IMR-90 (cell line): ENCODE data around the gene NUDCD3. TPM values are rescaled to one million over a fixed set of nuclear protein-coding genes. Genes with fewer than 3 reads are reported as not detected.

ENCODE experiments used
- ATAC-seq: fragments of 200-7000 bp; cut with Tn5 transposase; 2 replicates; pipeline ENCODE4 v1.9.1; 2020; ENCODE audit warnings: low read depth, mild to moderate bottlenecking, moderate library complexity
- BruUV-seq: library from RNA; stranded (reverse); fragments of 400-500 nt; replicated peaks from 2 replicates; lab custom pipeline; 2021; lab: Mats Ljungman, UMichigan
- CTCF ChIA-PET: fragments of 300-600 bp; formaldehyde crosslinking; extraction: SDS; loops from one replicate; lab custom pipeline; 2021; ENCODE audit warnings: antibody characterized with exemption; lab: Yijun Ruan, JAX
- POLR2A ChIA-PET: fragments of 300-600 bp; sonication (Branson Sonifier 250); formaldehyde crosslinking; loops from one replicate; lab custom pipeline; 2022; ENCODE audit warnings: antibody characterized with exemption; ENCODE audit not compliant: unreplicated experiment; lab: Charles Lee
- DNase-seq: peaks from one replicate; pipeline ENCODE4 v3.0.0; 2013
- H2AFZ ChIP-seq: replicated peaks from 2 replicates; pipeline ENCODE3; 2013; ENCODE audit warnings: low read length, mild to moderate bottlenecking; ENCODE audit not compliant: poor library complexity
- H2AK5ac ChIP-seq: 2 replicates; pipeline ENCODE4 v1.6.1; 2013; ENCODE audit warnings: low read depth, low read length, inconsistent platforms
- H2AK9ac ChIP-seq: replicated peaks from 2 replicates; pipeline ENCODE3; 2013; ENCODE audit warnings: mild to moderate bottlenecking, low read depth, low read length, moderate library complexity; ENCODE audit not compliant: poor library complexity
- H2BK120ac ChIP-seq: 2 replicates; pipeline ENCODE4 v1.6.1; 2013; ENCODE audit warnings: low read depth, low read length, inconsistent platforms
- H2BK15ac ChIP-seq: 3 replicates; pipeline ENCODE4 v1.6.1; 2013; ENCODE audit warnings: low read depth, low read length, inconsistent platforms
- H2BK20ac ChIP-seq: 2 replicates; pipeline ENCODE4 v1.6.1; 2013; ENCODE audit warnings: low read depth, mild to moderate bottlenecking, inconsistent platforms, low read length, moderate library complexity
- H2BK5ac ChIP-seq: 2 replicates; pipeline ENCODE4 v1.6.1; 2013; ENCODE audit warnings: mild to moderate bottlenecking, low read depth, low read length, inconsistent platforms; ENCODE audit not compliant: poor library complexity, severe bottlenecking
- H3K14ac ChIP-seq: replicated peaks from 2 replicates; pipeline ENCODE4 v1.6.1; 2013; ENCODE audit warnings: low read depth, low read length, inconsistent platforms
- H3K18ac ChIP-seq: 2 replicates; pipeline ENCODE4 v1.6.1; 2013; ENCODE audit warnings: low read depth, low read length, control low read depth
- H3K23ac ChIP-seq: 2 replicates; pipeline ENCODE4 v1.6.1; 2013; ENCODE audit warnings: low read depth, low read length, inconsistent platforms
- H3K27ac ChIP-seq: 2 replicates; pipeline ENCODE4 v1.5.1; 2013; ENCODE audit warnings: mild to moderate bottlenecking, control low read depth, low read length; ENCODE audit not compliant: insufficient read depth
- H3K27me3 ChIP-seq: 2 replicates; pipeline ENCODE4 v1.6.1; 2013; ENCODE audit warnings: low read length; ENCODE audit not compliant: control insufficient read depth, insufficient read depth
- H3K36me3 ChIP-seq: 2 replicates; pipeline ENCODE4 v1.6.1; 2013; ENCODE audit warnings: low read length, mixed read lengths; ENCODE audit not compliant: control insufficient read depth, insufficient read depth
- H3K4ac ChIP-seq: 2 replicates; pipeline ENCODE4 v1.6.1; 2013; ENCODE audit warnings: low read depth, low read length, inconsistent platforms
- H3K4me1 ChIP-seq: 2 replicates; pipeline ENCODE4 v1.6.1; 2013; ENCODE audit warnings: low read length, mixed read lengths; ENCODE audit not compliant: control insufficient read depth, insufficient read depth
- H3K4me2 ChIP-seq: 2 replicates; pipeline ENCODE4 v1.6.1; 2013; ENCODE audit warnings: low read depth, mild to moderate bottlenecking, control low read depth, low read length, moderate library complexity
- H3K4me3 ChIP-seq: 2 replicates; pipeline ENCODE4 v1.5.1; 2013; ENCODE audit warnings: low read depth, mild to moderate bottlenecking, control low read depth, low read length, moderate library complexity; ENCODE audit not compliant: insufficient read depth
- H3K56ac ChIP-seq: 2 replicates; pipeline ENCODE4 v1.6.1; 2013; ENCODE audit warnings: low read length, inconsistent platforms; ENCODE audit not compliant: insufficient read depth; ENCODE audit errors: extremely low read depth
- H3K79me1 ChIP-seq, 2 experiments: 2 replicates each; pipeline ENCODE4 v1.6.1; 2013; ENCODE audit warnings: low read length in 2 of 2, inconsistent platforms in 1 of 2, low read depth in 1 of 2
- H3K9ac ChIP-seq: 2 replicates; pipeline ENCODE4 v1.6.1; 2013; ENCODE audit warnings: low read depth, low read length, control low read depth
- H3K9me1 ChIP-seq: 2 replicates; pipeline ENCODE4 v1.6.1; 2013; ENCODE audit warnings: low read length, inconsistent platforms; ENCODE audit not compliant: insufficient read depth
- H3K9me3 ChIP-seq: 2 replicates; pipeline ENCODE4 v1.6.1; 2013; ENCODE audit warnings: low read length; ENCODE audit not compliant: control insufficient read depth, insufficient read depth
- H4K20me1 ChIP-seq: 2 replicates; pipeline ENCODE4 v1.6.1; 2013; ENCODE audit warnings: low read length, inconsistent platforms; ENCODE audit not compliant: insufficient read depth
- H4K5ac ChIP-seq: 2 replicates; pipeline ENCODE4 v1.6.1; 2013; ENCODE audit warnings: mild to moderate bottlenecking, low read depth, low read length, control low read depth
- H4K8ac ChIP-seq, 2 experiments: 2 replicates each; pipeline ENCODE4 v1.6.1; 2013; ENCODE audit warnings: low read depth in 2 of 2, low read length in 2 of 2, control low read depth in 1 of 2, inconsistent platforms in 1 of 2
- H4K91ac ChIP-seq: 2 replicates; pipeline ENCODE4 v1.6.1; 2013; ENCODE audit warnings: low read depth, low read length, inconsistent platforms; ENCODE audit not compliant: insufficient read depth
- BHLHE40 ChIP-seq: fragments of 150-350 bp; IDR thresholded peaks from 2 replicates; pipeline ENCODE4 v1.6.1; 2016; ENCODE audit warnings: mild to moderate bottlenecking, low read depth, low read length
- CEBPB ChIP-seq: IDR thresholded peaks from 2 replicates; pipeline ENCODE4 v1.6.1; 2012; ENCODE audit warnings: low read depth, low read length, improper control_type of control experiment
- CHD1 ChIP-seq: IDR thresholded peaks from 2 replicates; pipeline ENCODE4 v1.6.1; 2012; ENCODE audit warnings: low read depth, low read length, improper control_type of control experiment
- CTCF ChIP-seq: conservative IDR thresholded peaks from 2 replicates; pipeline ENCODE4 v1.5.1; 2012; ENCODE audit warnings: mild to moderate bottlenecking, low read depth, low read length, improper control_type of control experiment
- ELK1 ChIP-seq: fragments of 150-350 bp; IDR thresholded peaks from 2 replicates; pipeline ENCODE4 v1.6.1; 2016; ENCODE audit warnings: low read depth, mild to moderate bottlenecking, low read length, moderate library complexity, borderline replicate concordance
- FOS ChIP-seq: fragments of 150-350 bp; IDR thresholded peaks from 2 replicates; pipeline ENCODE4 v1.6.1; 2016; ENCODE audit warnings: low read depth, low read length
- MAZ ChIP-seq: IDR thresholded peaks from 2 replicates; pipeline ENCODE4 v1.6.1; 2012; ENCODE audit warnings: low read depth, mild to moderate bottlenecking, low read length, improper control_type of control experiment, moderate library complexity, borderline replicate concordance
- MXI1 ChIP-seq: IDR thresholded peaks from 2 replicates; pipeline ENCODE4 v1.6.1; 2012; ENCODE audit warnings: low read depth, mild to moderate bottlenecking, low read length, moderate library complexity, borderline replicate concordance
- POLR2A ChIP-seq: IDR thresholded peaks from 2 replicates; pipeline ENCODE4 v1.6.1; 2012; ENCODE audit warnings: mild to moderate bottlenecking, low read depth, low read length
- RCOR1 ChIP-seq: IDR thresholded peaks from 2 replicates; pipeline ENCODE4 v1.6.1; 2012; ENCODE audit warnings: mild to moderate bottlenecking, low read length, improper control_type of control experiment; ENCODE audit not compliant: insufficient replicate concordance
- RFX5 ChIP-seq: IDR thresholded peaks from 2 replicates; pipeline ENCODE4 v1.8.0; 2012; ENCODE audit warnings: low read depth, mild to moderate bottlenecking, low read length, moderate library complexity
- SMC3 ChIP-seq: fragments of 150-350 bp; IDR thresholded peaks from 2 replicates; pipeline ENCODE4 v1.6.1; 2016; ENCODE audit warnings: low read depth, mild to moderate bottlenecking, antibody characterized with exemption, low read length, moderate library complexity
- dilution Hi-C: fragments of 300-500 bp; cut with HindIII; formaldehyde crosslinking; loops from one replicate; pipeline ENCODE4 v1.14.3; 2018; ENCODE audit warnings: low sequenced_read_pairs; ENCODE audit not compliant: unreplicated experiment
- in situ Hi-C: fragments of 300-500 bp; cut with MboI; formaldehyde crosslinking; loops from 3 replicates; pipeline ENCODE4 v1.14.3; 2019; ENCODE audit warnings: low sequenced_read_pairs, inconsistent platforms, mixed read lengths
- intact Hi-C: fragments of 100-400 bp; cut with micrococcal nuclease; formaldehyde crosslinking; loops from 2 replicates; pipeline ENCODE4 v1.10.0; 2022
- polyA plus RNA-seq, 3 experiments: library from polyadenylated mRNA; depleted of rRNA; stranded (reverse); fragments of >200 nt; gene quantifications; 2 replicates each; pipeline ENCODE4 v1.2.3, GENCODE V29; 2012; ENCODE audit warnings: low replicate concordance in 1 of 3
- total RNA-seq: library from RNA; depleted of rRNA; stranded (reverse); fragments of >200 nt; gene quantifications from 2 replicates; pipeline ENCODE4 v1.2.3, GENCODE V29; 2012
- TF ChIP-seq, protein P1 (sequence below): fragments of 150-350 bp; IDR thresholded peaks from 2 replicates; pipeline ENCODE4 v1.6.1; 2017; ENCODE audit warnings: mild to moderate bottlenecking, antibody characterized with exemption, low read length, low read depth

Gene NUDCD3
- total and polyA plus RNA-seq, 2 of the 4 experiments (the other 2 are of a cell fraction) = 49.5 to 76.0 TPM

DNA sequence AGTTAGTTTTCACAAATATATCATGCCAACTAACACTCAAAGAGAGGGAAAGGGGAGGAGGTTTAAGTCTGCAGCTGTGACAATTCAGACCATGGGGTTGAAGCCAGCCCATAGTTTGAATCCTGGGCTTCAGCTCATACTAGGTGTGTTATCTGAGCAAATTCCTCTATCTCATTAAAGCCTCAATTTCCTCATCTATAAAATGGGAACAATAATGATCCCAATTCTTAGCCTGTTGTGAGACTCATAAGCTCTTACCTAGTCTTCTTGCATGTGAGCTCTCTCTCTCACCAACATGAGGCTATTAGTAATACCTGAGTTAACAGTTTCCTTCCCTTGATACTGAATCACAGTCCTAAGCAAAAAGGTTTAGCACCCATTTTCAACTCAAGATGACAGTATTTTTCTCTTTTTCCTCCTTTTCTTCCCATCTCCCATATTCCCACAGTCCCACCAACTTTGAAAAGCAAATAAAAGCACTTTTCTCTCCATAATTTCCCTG is 49.8 kb downstream of the NUDCD3 start:
- ATAC-seq = no peak
- in situ Hi-C loops (no loop called here), dilution Hi-C loops (no loop called here), intact Hi-C loops (no loop called here)
- Histone ChIP-seq H3K18ac (no peak overlapping the region), H3K9ac (no peak overlapping the region), H3K56ac (no peak overlapping the region), H4K91ac (no peak overlapping the region), H3K27ac (no peak overlapping the region), H3K14ac (no peak overlapping the region), H3K23ac (no peak overlapping the region), H2BK15ac (no peak overlapping the region), H3K36me3 (peaks cover 6% of the 10 kb centered on the region), H3K4me2 (no peak overlapping the region), H3K4me3 (no peak overlapping the region), H3K9me1 (peaks cover 21% of the 10 kb centered on the region), H2AK5ac (no peak overlapping the region), H2BK20ac (no peak overlapping the region), H4K8ac (no peak overlapping the region), H3K79me1 (peaks cover 34 to 70% of the 10 kb centered on the region in 2 experiments), H3K9me3 (no peaks in the 10 kb centered on the region), H3K27me3 (no peaks in the 10 kb centered on the region), H2AFZ (no peak overlapping the region), H2AK9ac (no peak overlapping the region), H3K4me1 (peaks cover 5% of the 10 kb centered on the region), H4K5ac (no peak overlapping the region), H4K20me1 (peaks cover 30% of the 10 kb centered on the region), H3K4ac (no peak overlapping the region), H2BK5ac (no peak overlapping the region), H2BK120ac (no peak overlapping the region)
- CTCF ChIA-PET = no interaction called here
- no peak for DNase-seq
- no TSS peak for BruUV-seq
- POLR2A ChIA-PET = no interaction called here
- TF ChIP-seq RFX5 = no peak
- no peak for TF ChIP-seq FOS
- TF ChIP-seq, protein P1, sequence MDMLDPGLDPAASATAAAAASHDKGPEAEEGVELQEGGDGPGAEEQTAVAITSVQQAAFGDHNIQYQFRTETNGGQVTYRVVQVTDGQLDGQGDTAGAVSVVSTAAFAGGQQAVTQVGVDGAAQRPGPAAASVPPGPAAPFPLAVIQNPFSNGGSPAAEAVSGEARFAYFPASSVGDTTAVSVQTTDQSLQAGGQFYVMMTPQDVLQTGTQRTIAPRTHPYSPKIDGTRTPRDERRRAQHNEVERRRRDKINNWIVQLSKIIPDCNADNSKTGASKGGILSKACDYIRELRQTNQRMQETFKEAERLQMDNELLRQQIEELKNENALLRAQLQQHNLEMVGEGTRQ = no peak
- TF ChIP-seq SMC3 = no peak
- no peak for TF ChIP-seq MAZ
- no peak for TF ChIP-seq ELK1
- no peak for TF ChIP-seq BHLHE40
- no peak for TF ChIP-seq CEBPB
- no peak for TF ChIP-seq RCOR1
- TF ChIP-seq MXI1 = no peak
- no peak for TF ChIP-seq CHD1
- TF ChIP-seq POLR2A = no peak
- no peak for TF ChIP-seq CTCF
